ENCODE measurements around the gene LMBR1L.

The LMBR1L gene

GRCh38 chr12:49088932-49089330 lies 21.7 kb downstream of the LMBR1L start (continued):
- TF ChIP-seq CSRNP3 (CRISPR knock-in tag; IDR thresholded peaks at IDR 0.05) (no peak), ESRRG (CRISPR knock-in tag; IDR thresholded peaks at IDR 0.05) (no peak), ZC3H10 (CRISPR knock-in tag; IDR thresholded peaks at IDR 0.05) (no peak), PPARA (CRISPR knock-in tag; IDR thresholded peaks at IDR 0.05; ENCODE audit: borderline replicate concordance) (no peak), POU6F1 (CRISPR knock-in tag; IDR thresholded peaks at IDR 0.05; ENCODE audit: borderline replicate concordance, low read depth) (no peak), BACH2 (CRISPR knock-in tag; IDR thresholded peaks at IDR 0.05; ENCODE audit: borderline replicate concordance) (no peak), TOX (CRISPR knock-in tag; IDR thresholded peaks at IDR 0.05; ENCODE audit: borderline replicate concordance) (no peak), CREB5 (CRISPR knock-in tag; IDR thresholded peaks at IDR 0.05; ENCODE audit: low read depth) (no peak), TCF4 (CRISPR knock-in tag; IDR thresholded peaks at IDR 0.05; ENCODE audit: borderline replicate concordance) (no peak)

- peak; percentile 94 for ATAC-seq
- TF ChIP-seq ARNTL (CRISPR knock-in tag; IDR thresholded peaks at IDR 0.05; ENCODE audit: borderline replicate concordance, low read depth) (no peak), ZNF8 (CRISPR knock-in tag; IDR thresholded peaks at IDR 0.05) (no peak), TCF4 (CRISPR knock-in tag; IDR thresholded peaks at IDR 0.05; ENCODE audit: borderline replicate concordance) (no peak), GLIS3 (CRISPR knock-in tag; IDR thresholded peaks at IDR 0.05) (no peak), PPARA (CRISPR knock-in tag; IDR thresholded peaks at IDR 0.05; ENCODE audit: borderline replicate concordance) (no peak), OSR1 (CRISPR knock-in tag; IDR thresholded peaks at IDR 0.05) (no peak), TSHZ2 (CRISPR knock-in tag; IDR thresholded peaks at IDR 0.05) (no peak), ESRRG (CRISPR knock-in tag; IDR thresholded peaks at IDR 0.05) (no peak)
Measured at GRCh38 chr12:49088150-49088931, 22.3 kb downstream of the LMBR1L start.

GRCh38 chr12:49086116-49086515 lies 24.5 kb downstream of the LMBR1L start:
- no peak for ATAC-seq
- TF ChIP-seq SNAI2 (CRISPR knock-in tag; IDR thresholded peaks at IDR 0.05) (no peak), PPARA (CRISPR knock-in tag; IDR thresholded peaks at IDR 0.05; ENCODE audit: borderline replicate concordance) (no peak), ZFP3 (CRISPR knock-in tag; IDR thresholded peaks at IDR 0.05) (no peak), ESRRG (CRISPR knock-in tag; IDR thresholded peaks at IDR 0.05) (no peak), TOX (CRISPR knock-in tag; IDR thresholded peaks at IDR 0.05; ENCODE audit: borderline replicate concordance) (no peak), CREB5 (CRISPR knock-in tag; IDR thresholded peaks at IDR 0.05; ENCODE audit: low read depth) (no peak), TCF4 (CRISPR knock-in tag; IDR thresholded peaks at IDR 0.05; ENCODE audit: borderline replicate concordance) (no peak), CSDC2 (CRISPR knock-in tag; IDR thresholded peaks at IDR 0.05) (no peak), ZNF565 (CRISPR knock-in tag; conservative IDR thresholded peaks at IDR 0.05; ENCODE audit: low read depth) (no peak), TSHZ2 (CRISPR knock-in tag; IDR thresholded peaks at IDR 0.05) (no peak), ZNF8 (CRISPR knock-in tag; IDR thresholded peaks at IDR 0.05) (no peak), ISL1 (CRISPR knock-in tag; IDR thresholded peaks at IDR 0.05) (no peak), BACH2 (CRISPR knock-in tag; IDR thresholded peaks at IDR 0.05; ENCODE audit: borderline replicate concordance) (no peak), ZNF70 (CRISPR knock-in tag; IDR thresholded peaks at IDR 0.05) (no peak), RARB (CRISPR knock-in tag; IDR thresholded peaks at IDR 0.05) (no peak), CSRNP3 (CRISPR knock-in tag; IDR thresholded peaks at IDR 0.05) (no peak)

All from SK-N-SH treated with all-trans-retinoic acid at 6 μM for 48 hours (cell line).